Nephron (organoid): Measurements from ENCODE around the gene FREM2.

ENCODE experiments used
- H3K27ac Mint-ChIP-seq, 3 experiments: 2 replicates each; pipeline ENCODE4 v1.8.0; 2020; ENCODE audit warnings: mixed read lengths in 3 of 3, mild to moderate bottlenecking in 2 of 3, moderate library complexity in 1 of 3
- H3K27me3 Mint-ChIP-seq: 2 replicates; pipeline ENCODE4 v1.8.0; 2021; ENCODE audit warnings: low read depth, mild to moderate bottlenecking, moderate library complexity, mixed read lengths
- H3K36me3 Mint-ChIP-seq: 2 replicates; pipeline ENCODE4 v1.8.0; 2020; ENCODE audit warnings: low read depth, mixed read lengths
- H3K4me1 Mint-ChIP-seq: 2 replicates; pipeline ENCODE4 v1.8.0; 2020; ENCODE audit warnings: mixed read lengths
- H3K4me3 Mint-ChIP-seq, 3 experiments: 2 replicates each; pipeline ENCODE4 v1.8.0; 2020; ENCODE audit warnings: mild to moderate bottlenecking in 3 of 3, mixed read lengths in 3 of 3, moderate library complexity in 2 of 3
- H3K9me3 Mint-ChIP-seq: 2 replicates; pipeline ENCODE4 v1.8.0; 2020; ENCODE audit warnings: mixed read lengths
- TF ChIP-seq, protein P1 (sequence below), 3 experiments: fragments of 200-600 bp; sonication (generic); IDR thresholded peaks; one replicate each; pipeline ENCODE4 v1.5.0; 2021; ENCODE audit warnings: antibody characterized with exemption in 3 of 3; ENCODE audit not compliant: unreplicated experiment in 3 of 3

FREM2 gene

DNA sequence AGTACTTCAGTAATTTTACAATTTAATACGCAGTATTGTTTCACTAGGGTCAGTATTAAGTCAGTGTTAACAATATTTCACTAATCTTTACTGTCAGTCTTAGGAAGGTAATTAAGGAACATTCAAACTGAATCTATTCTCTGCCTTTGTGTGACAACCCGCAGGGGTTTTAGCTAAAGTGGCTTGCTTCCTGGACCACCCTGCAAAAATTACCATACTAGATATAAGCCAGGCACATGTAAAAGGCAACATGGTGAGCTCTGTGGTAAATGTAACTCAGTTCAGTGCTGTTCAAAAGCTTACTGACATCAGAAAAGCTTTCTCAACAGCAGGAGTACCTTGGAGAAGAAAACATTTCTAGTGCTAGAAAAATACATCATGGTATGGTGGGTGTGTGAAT lies 116.7 kb downstream of the FREM2 start:
- TF ChIP-seq, protein P1, sequence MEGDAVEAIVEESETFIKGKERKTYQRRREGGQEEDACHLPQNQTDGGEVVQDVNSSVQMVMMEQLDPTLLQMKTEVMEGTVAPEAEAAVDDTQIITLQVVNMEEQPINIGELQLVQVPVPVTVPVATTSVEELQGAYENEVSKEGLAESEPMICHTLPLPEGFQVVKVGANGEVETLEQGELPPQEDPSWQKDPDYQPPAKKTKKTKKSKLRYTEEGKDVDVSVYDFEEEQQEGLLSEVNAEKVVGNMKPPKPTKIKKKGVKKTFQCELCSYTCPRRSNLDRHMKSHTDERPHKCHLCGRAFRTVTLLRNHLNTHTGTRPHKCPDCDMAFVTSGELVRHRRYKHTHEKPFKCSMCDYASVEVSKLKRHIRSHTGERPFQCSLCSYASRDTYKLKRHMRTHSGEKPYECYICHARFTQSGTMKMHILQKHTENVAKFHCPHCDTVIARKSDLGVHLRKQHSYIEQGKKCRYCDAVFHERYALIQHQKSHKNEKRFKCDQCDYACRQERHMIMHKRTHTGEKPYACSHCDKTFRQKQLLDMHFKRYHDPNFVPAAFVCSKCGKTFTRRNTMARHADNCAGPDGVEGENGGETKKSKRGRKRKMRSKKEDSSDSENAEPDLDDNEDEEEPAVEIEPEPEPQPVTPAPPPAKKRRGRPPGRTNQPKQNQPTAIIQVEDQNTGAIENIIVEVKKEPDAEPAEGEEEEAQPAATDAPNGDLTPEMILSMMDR (IDR thresholded peaks at IDR 0.05; ENCODE audit: unreplicated experiment in 3 of 3): no peak
- H3K4me1 Mint-ChIP-seq: peaks cover 16% of the 10 kb centered on the region

GRCh38 chr13:38804061-38804460 lies 117.2 kb downstream of the FREM2 start:
- Mint-ChIP-seq H3K27ac (peak overlapping the region; percentile 61 to 82 (median 64)), H3K4me1 (peaks cover 16% of the 10 kb centered on the region), H3K9me3 (peaks cover 20% of the 10 kb centered on the region), H3K27me3 (no peaks in the 10 kb centered on the region), H3K4me3 (peak overlapping the region in 1 of 3 experiments; percentile 47), H3K36me3 (peaks cover 28% of the 10 kb centered on the region)
- TF ChIP-seq, protein P1 (IDR thresholded peaks at IDR 0.05; ENCODE audit: unreplicated experiment in 3 of 3): no peak

More for the DNA sequence above, 116.7 kb downstream of the FREM2 start:
- Mint-ChIP-seq H3K36me3 (peaks cover 25% of the 10 kb centered on the region), H3K4me3 (peak overlapping the region in 1 of 3 experiments; percentile 47), H3K27me3 (no peaks in the 10 kb centered on the region), H3K27ac (peak overlapping the region; percentile 61 to 82 (median 64)), H3K9me3 (peaks cover 18% of the 10 kb centered on the region)

- H3K9me3 Mint-ChIP-seq: peaks cover 25% of the 10 kb centered on the region
- H3K4me1 Mint-ChIP-seq: peaks cover 16% of the 10 kb centered on the region
- H3K27ac Mint-ChIP-seq: peak overlapping the region; percentile 61 to 82 (median 64)
- TF ChIP-seq, protein P1 (IDR thresholded peaks at IDR 0.05; ENCODE audit: unreplicated experiment in 3 of 3): no peak
- H3K36me3 Mint-ChIP-seq: peaks cover 33% of the 10 kb centered on the region
- H3K27me3 Mint-ChIP-seq: no peaks in the 10 kb centered on the region
- no peak overlapping the region for H3K4me3 Mint-ChIP-seq
Measured at GRCh38 chr13:38804536-38804935, 117.7 kb downstream of the FREM2 start.

DNA sequence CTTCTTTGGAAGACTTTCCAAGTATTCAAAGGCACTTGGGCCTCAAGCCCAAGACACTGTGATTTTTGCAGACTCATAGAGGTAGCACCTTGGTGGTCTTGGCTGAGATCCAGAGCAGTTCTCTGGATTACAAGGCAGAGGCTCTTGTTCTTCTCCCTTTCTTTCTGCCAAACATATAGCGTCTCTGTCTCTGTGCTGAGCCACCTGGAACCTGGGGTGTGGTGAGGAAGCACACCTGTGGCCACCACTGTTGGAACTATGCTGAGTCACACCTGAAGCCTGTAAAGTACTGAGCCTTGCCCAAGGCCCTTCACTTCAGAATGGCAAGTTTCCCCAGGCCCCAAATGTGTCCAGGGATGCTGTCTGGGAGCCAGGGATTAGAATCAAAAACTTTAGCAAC lies 127.5 kb downstream of the FREM2 start:
- H3K36me3 Mint-ChIP-seq: peaks cover 40% of the 10 kb centered on the region
- H3K9me3 Mint-ChIP-seq: peaks cover 32% of the 10 kb centered on the region

GRCh38 chr13:38819053-38819452 lies 132.2 kb downstream of the FREM2 start:
- H3K27me3 Mint-ChIP-seq: no peaks in the 10 kb centered on the region
- H3K9me3 Mint-ChIP-seq: no peaks in the 10 kb centered on the region
- peaks cover 46% of the 10 kb centered on the region for H3K4me1 Mint-ChIP-seq
- TF ChIP-seq, protein P1 (IDR thresholded peaks at IDR 0.05; ENCODE audit: unreplicated experiment in 3 of 3): no peak
- H3K4me3 Mint-ChIP-seq: no peak overlapping the region
- peaks cover 3% of the 10 kb centered on the region for H3K36me3 Mint-ChIP-seq
- peak overlapping the region; percentile 81 to 94 (median 88) for H3K27ac Mint-ChIP-seq

More for the DNA sequence above, 127.5 kb downstream of the FREM2 start:
- Mint-ChIP-seq H3K27me3 (no peaks in the 10 kb centered on the region), H3K4me3 (no peak overlapping the region), H3K4me1 (peaks cover 11% of the 10 kb centered on the region), H3K27ac (peak overlapping the region in 1 of 3 experiments; percentile 37)
- TF ChIP-seq, protein P1 (IDR thresholded peaks at IDR 0.05; ENCODE audit: unreplicated experiment in 3 of 3): no peak

GRCh38 chr13:38819596-38819995 lies 132.7 kb downstream of the FREM2 start:
- Mint-ChIP-seq H3K9me3 (no peaks in the 10 kb centered on the region), H3K36me3 (no peaks in the 10 kb centered on the region), H3K27me3 (no peaks in the 10 kb centered on the region), H3K27ac (peak overlapping the region in 2 of 3 experiments; percentile 78 to 94), H3K4me1 (peaks cover 46% of the 10 kb centered on the region), H3K4me3 (no peak overlapping the region)
- TF ChIP-seq, protein P1 (IDR thresholded peaks at IDR 0.05; ENCODE audit: unreplicated experiment in 3 of 3): no peak
